Measurements from ENCODE around the gene SYDE2.

The SYDE2 gene

DNA sequence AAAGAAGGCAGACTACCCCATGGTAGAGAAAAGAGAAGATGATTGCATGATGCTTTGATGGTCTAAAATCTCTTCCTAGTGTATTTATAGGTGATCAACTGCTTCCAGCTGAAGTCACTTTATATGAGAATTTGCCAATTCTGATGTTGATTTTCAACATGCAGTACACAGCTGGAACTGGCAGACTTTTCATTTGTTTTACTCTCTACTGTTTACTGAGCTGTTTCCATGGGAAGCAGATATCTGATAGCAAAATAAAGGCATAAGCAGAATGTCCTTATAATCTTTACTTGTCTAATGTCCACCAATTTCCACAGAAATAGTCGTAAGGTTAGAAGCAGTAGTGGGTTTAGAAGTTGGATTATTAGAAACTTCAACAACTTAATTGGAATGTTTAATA is 74.9 kb downstream of the SYDE2 start:
- in situ Hi-C loops (cut with MboI; ENCODE audit: low sequenced_read_pairs) = no loop called here

DNA sequence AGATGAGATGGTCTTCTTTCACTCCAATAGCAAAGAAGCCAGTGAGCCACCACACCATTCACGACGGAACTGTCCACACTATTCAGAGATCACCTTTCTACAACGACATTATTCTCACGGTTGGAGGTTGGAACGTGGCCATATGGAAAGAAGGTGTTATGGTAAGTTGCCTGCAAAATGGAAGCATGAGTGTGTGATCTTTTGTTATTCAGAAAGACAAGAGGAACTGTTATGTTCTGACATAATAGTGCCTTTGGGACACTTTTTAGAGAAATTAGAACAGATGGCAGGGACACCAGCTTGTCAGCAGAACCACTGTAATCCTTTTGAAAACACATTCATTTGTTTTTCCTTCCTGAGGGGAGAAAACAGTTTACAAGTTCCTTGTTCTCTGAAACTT is 76.7 kb downstream of the SYDE2 start:
- in situ Hi-C loops (cut with MboI; ENCODE audit: low sequenced_read_pairs) = no loop called here

DNA sequence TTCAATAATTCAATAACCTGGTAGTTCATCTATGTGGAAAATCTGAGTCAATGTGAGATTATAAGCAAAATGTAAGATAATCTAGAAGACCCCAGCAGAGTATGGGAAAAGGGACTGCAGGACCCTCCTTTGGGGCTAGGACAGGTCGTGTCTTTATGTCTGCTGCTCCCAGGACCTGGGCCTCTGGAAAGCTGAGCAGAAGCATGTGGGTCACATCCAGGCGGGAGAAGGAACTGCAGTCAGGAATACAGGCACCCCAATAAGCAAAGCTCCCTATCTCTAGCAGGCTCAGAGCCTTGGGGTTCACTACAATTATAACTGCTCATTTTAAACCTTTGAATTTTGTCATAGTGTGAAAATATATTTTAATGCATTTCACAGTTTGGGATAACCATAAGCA is 78.6 kb downstream of the SYDE2 start:
- in situ Hi-C loops (cut with MboI; ENCODE audit: low sequenced_read_pairs) = no loop called here

DNA sequence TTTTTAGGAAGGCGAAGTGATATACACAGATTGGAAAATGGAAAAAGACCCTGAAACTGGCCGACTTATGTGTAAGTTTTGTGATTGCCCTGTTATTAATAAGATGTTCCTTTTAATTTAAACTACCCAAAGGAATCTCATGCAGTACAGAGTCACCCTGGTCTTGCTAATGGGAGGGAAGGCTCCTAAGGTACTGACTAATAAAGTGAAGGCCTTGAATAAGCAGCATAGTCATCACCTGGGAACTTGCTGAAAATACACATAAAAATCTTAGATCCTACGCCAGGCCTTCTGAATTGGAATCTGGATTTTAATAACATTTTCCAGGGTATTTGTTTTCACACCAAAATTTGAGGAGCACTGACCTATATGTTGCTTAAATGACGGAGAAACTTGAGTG is 79.1 kb downstream of the SYDE2 start:
- in situ Hi-C loops (cut with MboI; ENCODE audit: low sequenced_read_pairs) = no loop called here

DNA sequence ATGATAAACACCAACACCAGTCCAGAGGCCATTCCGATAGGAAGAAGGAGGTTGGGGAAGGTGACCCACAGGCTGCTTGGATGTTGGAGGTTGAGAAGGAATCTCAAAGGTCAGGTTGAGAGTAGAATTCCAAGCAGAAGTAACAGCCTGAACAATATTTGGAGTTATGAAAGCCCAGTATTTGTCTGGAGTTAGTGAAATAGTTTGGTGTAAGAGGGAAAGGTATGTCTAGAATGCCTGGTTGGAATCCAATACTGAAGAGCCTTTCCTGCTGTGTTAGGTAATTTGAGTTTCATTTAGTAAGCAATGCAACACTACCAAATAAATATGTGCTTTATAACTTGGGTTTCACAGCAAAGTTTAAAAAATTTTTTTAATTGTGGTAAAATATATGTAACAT is 82.1 kb downstream of the SYDE2 start:
- in situ Hi-C loops (cut with MboI; ENCODE audit: low sequenced_read_pairs) = no loop called here

DNA sequence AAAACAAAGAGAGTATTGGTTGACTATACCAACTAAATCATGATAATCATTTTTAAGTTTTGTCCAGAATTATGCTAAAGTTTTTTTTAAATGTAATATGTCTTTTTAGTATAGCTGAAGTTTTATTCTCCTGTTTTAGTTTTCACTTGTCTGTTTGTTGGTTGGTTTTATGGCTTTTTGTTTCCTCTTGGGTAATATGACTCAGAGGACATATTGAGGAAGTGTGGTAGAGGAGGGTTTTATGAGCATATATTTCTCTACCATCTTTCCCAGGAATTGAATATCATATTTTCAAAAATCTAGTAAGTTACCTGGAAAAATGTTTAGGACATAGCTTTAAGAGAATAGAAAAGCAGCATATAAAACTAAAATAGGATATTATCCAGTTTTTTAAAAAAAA is 84.0 kb downstream of the SYDE2 start:
- in situ Hi-C loops (cut with MboI; ENCODE audit: low sequenced_read_pairs) = no loop called here

DNA sequence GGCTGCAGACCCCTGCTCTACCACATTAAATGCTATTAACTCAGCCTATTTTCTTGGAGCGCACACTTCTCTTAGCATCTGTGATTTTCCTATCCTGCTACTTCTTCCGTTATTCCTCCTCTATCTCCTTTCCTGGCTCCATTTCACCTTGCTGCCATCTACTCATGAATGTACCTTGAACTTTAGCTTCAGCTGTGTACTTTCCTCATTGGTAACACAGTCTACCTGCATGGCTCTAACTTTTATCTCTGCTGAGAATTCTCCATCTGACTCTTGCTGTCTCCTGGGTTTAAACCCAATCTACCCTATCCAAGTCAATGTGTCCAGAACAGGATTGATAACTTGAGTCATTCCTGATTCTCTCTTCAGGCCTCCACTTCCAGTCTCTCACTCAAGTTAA is 84.9 kb downstream of the SYDE2 start:
- in situ Hi-C loops (cut with MboI; ENCODE audit: low sequenced_read_pairs) = no loop called here

DNA sequence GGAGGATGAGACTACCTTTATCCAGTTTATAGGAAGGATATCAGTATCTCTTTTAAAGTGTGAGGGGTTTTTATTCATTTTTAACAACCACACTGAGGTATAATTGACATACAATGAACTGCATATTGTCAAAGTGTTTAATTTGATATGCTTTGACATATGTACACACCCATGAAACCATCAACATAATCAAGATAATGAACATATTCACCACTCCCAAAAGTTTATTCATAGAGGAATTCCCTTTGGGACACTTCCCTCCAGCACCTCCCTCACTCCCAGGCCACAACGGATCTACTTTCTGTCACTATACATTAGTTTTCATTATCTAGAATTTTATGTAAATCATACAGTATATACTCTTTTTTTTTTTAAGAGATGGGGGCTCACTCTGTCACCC is 89.1 kb downstream of the SYDE2 start:
- in situ Hi-C loops (cut with MboI; ENCODE audit: low sequenced_read_pairs) = no loop called here

DNA sequence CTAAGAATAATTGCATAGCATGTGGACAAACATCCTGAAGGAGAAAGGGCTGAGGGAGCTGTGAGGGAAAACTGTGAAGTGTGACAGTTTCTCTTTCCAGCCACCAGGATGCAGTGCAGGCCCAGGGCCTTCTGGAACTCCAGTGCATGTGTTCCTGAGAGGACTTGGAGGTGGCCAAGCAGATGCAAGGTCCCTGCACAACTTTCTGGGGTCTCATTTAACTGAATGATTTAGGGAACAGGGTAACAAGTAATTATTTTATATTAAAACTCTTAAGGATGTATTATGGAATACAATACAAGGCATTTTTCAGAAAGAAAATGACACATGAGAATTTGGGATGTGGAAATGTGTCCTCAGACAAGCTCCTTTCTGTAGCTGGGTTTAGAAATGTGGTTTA is 91.3 kb downstream of the SYDE2 start:
- in situ Hi-C loops (cut with MboI; ENCODE audit: low sequenced_read_pairs) = no loop called here

Measured in hTERT RPE-1 (cell line).